Liver (tissue), 9 donors: ENCODE results near the gene PPP2R2B. TPM values are rescaled to one million over a fixed set of nuclear protein-coding genes. Genes with fewer than 3 reads are reported as not detected.

Experiments
- DNase-seq: peaks from one replicate; pipeline ENCODE4 v3.0.0-alpha.2; 2017; ENCODE audit warnings: low spot score
- H3K27ac ChIP-seq, 2 donors: one replicate each; pipeline ENCODE4 v1.7.0; 2013; ENCODE audit warnings: inconsistent platforms in 2 of 2, low read length in 2 of 2, control low read depth in 1 of 2, low read depth in 1 of 2, mild to moderate bottlenecking in 1 of 2
- H3K27me3 ChIP-seq, 4 donors: one replicate each; pipeline versions ENCODE4 v1.6.1 to v1.7.0; 2013; ENCODE audit warnings: low read length in 3 of 4, inconsistent platforms in 1 of 4, mild to moderate bottlenecking in 1 of 4, moderate library complexity in 1 of 4; ENCODE audit not compliant: control insufficient read depth in 4 of 4, insufficient read depth in 4 of 4
- H3K36me3 ChIP-seq, 4 donors: one replicate each; pipeline versions ENCODE4 v1.6.1 to v1.7.0; 2013; ENCODE audit warnings: low read length in 3 of 4, mild to moderate bottlenecking in 3 of 4, low read depth in 1 of 4, moderate library complexity in 1 of 4; ENCODE audit not compliant: control insufficient read depth in 4 of 4, insufficient read depth in 3 of 4
- H3K4me1 ChIP-seq, 4 donors: one replicate each; pipeline versions ENCODE4 v1.6.1 to v1.7.0; 2013; ENCODE audit warnings: low read length in 3 of 4, mild to moderate bottlenecking in 3 of 4, moderate library complexity in 1 of 4; ENCODE audit not compliant: control insufficient read depth in 4 of 4, insufficient read depth in 4 of 4
- H3K4me3 ChIP-seq, 3 donors: one replicate each; pipeline versions ENCODE4 v1.6.1 to v1.7.0; 2013; ENCODE audit warnings: low read length in 3 of 3, control low read depth in 1 of 3, low read depth in 1 of 3, mild to moderate bottlenecking in 1 of 3
- H3K9ac ChIP-seq, 2 donors: one replicate each; pipeline ENCODE4 v1.7.0; 2013; ENCODE audit warnings: low read length in 2 of 2, mild to moderate bottlenecking in 2 of 2, moderate library complexity in 2 of 2, control low read depth in 1 of 2, low read depth in 1 of 2
- H3K9me3 ChIP-seq, 4 donors: one replicate each; pipeline versions ENCODE4 v1.6.1 to v1.7.0; 2013; ENCODE audit warnings: low read length in 3 of 4; ENCODE audit not compliant: control insufficient read depth in 4 of 4
- ATF3 ChIP-seq: IDR thresholded peaks from 2 replicates; pipeline ENCODE4 v1.6.1; 2016; ENCODE audit warnings: antibody characterized with exemption
- CTCF ChIP-seq: fragments of 150-350 bp; IDR thresholded peaks from 2 replicates; pipeline ENCODE4 v1.5.1; 2017; ENCODE audit warnings: improper control_type of control experiment, low read depth, low read length; ENCODE audit not compliant: missing input control
- EGR1 ChIP-seq, 2 donors: IDR thresholded peaks; 2 replicates each; pipeline ENCODE4 v1.6.1; 2016 to 2018; ENCODE audit warnings: antibody characterized with exemption in 2 of 2, low read depth in 2 of 2
- FOXA1 ChIP-seq: IDR thresholded peaks from 2 replicates; pipeline ENCODE4 v1.6.1; 2016; ENCODE audit warnings: antibody characterized with exemption
- FOXA2 ChIP-seq: IDR thresholded peaks from 2 replicates; pipeline ENCODE4 v1.6.1; 2016; ENCODE audit warnings: antibody characterized with exemption
- GABPA ChIP-seq, 2 donors: IDR thresholded peaks in 1 of 2; conservative IDR thresholded peaks in 1 of 2; 2 replicates each; pipeline ENCODE4 v1.6.1; 2016; ENCODE audit warnings: antibody characterized with exemption in 2 of 2, mild to moderate bottlenecking in 1 of 2, moderate library complexity in 1 of 2
- HNF4A ChIP-seq, 2 donors: conservative IDR thresholded peaks; 2 replicates each; pipeline ENCODE4 v1.6.1; 2016; ENCODE audit warnings: antibody characterized with exemption in 2 of 2, mild to moderate bottlenecking in 2 of 2
- HNF4G ChIP-seq: IDR thresholded peaks from 2 replicates; pipeline ENCODE4 v1.6.1; 2016; ENCODE audit warnings: antibody characterized with exemption
- JUND ChIP-seq, 2 donors: IDR thresholded peaks; 2 replicates each; pipeline ENCODE4 v1.6.1; 2016; ENCODE audit warnings: antibody characterized with exemption in 2 of 2
- MAX ChIP-seq: IDR thresholded peaks from 2 replicates; pipeline ENCODE4 v1.6.1; 2016; ENCODE audit warnings: antibody characterized with exemption
- NR2F2 ChIP-seq: IDR thresholded peaks from 2 replicates; pipeline ENCODE4 v1.6.1; 2016; ENCODE audit warnings: antibody characterized with exemption
- RAD21 ChIP-seq, 2 donors: IDR thresholded peaks; 2 replicates each; pipeline ENCODE4 v1.6.1; 2016; ENCODE audit warnings: antibody characterized with exemption in 2 of 2, mild to moderate bottlenecking in 2 of 2
- RXRA ChIP-seq, 2 donors: IDR thresholded peaks; 2 replicates each; pipeline ENCODE4 v1.6.1; 2017 to 2018; ENCODE audit warnings: antibody characterized with exemption in 2 of 2, mild to moderate bottlenecking in 1 of 2
- SP1 ChIP-seq: IDR thresholded peaks from 2 replicates; pipeline ENCODE4 v1.6.1; 2018; ENCODE audit warnings: antibody characterized with exemption, mild to moderate bottlenecking
- TAF1 ChIP-seq: conservative IDR thresholded peaks from 2 replicates; pipeline ENCODE4 v1.6.1; 2016; ENCODE audit warnings: antibody characterized with exemption, mild to moderate bottlenecking
- YY1 ChIP-seq: IDR thresholded peaks from 2 replicates; pipeline ENCODE4 v1.6.1; 2016; ENCODE audit warnings: antibody characterized with exemption, mild to moderate bottlenecking
- ZBTB33 ChIP-seq: IDR thresholded peaks from 2 replicates; pipeline ENCODE4 v1.6.1; 2016; ENCODE audit warnings: antibody characterized with exemption
- WGBS: extraction: QIAGEN DNeasy Blood & Tissue Kit; methylation state at CpG from one replicate; pipeline ENCODE4 v1.1.7; 2013; 5-methylcytosine and 5-hydroxymethylcytosine counted together
- polyA plus RNA-seq, 2 donors: library from polyadenylated mRNA; stranded (reverse) in 1 of 2; unstranded in 1 of 2; fragments of 200-250 nt in 1 of 2; fragments of >200 nt in 1 of 2; fragmentation: Nextera tagmentation in 1 of 2; extraction: Ambion mirVana in 1 of 2; gene quantifications; one replicate each; pipeline versions ENCODE4 v1.2.1 to v1.2.3, GENCODE V29; 2013 to 2015
- total RNA-seq, 2 donors: library from RNA; depleted of rRNA; stranded (reverse); fragments of >200 nt; gene quantifications; one replicate each; pipeline ENCODE4 v1.2.3, GENCODE V29; 2014
- TF ChIP-seq, protein P1 (sequence below): IDR thresholded peaks from 2 replicates; pipeline ENCODE4 v1.6.1; 2016; ENCODE audit warnings: antibody characterized with exemption, mild to moderate bottlenecking
- donor health status: healthy.
- donor health status: healthy.
- donor health status: healthy.
- donor health status: healthy.
- donor health status: healthy.

The PPP2R2B gene
- total and polyA plus RNA-seq, 4 donors: 0.15 to 6.3 (median 0.40) TPM

GRCh38 chr5:146813346-146814157 is 65.0 kb downstream of the PPP2R2B start (continued):
- TF ChIP-seq CTCF (no peak), ATF3 (no peak), RAD21 (IDR thresholded peaks at IDR 0.05) (no peak), HNF4A (conservative IDR thresholded peaks at IDR 0.05) (no peak), RXRA (IDR thresholded peaks at IDR 0.05) (no peak)

DNA sequence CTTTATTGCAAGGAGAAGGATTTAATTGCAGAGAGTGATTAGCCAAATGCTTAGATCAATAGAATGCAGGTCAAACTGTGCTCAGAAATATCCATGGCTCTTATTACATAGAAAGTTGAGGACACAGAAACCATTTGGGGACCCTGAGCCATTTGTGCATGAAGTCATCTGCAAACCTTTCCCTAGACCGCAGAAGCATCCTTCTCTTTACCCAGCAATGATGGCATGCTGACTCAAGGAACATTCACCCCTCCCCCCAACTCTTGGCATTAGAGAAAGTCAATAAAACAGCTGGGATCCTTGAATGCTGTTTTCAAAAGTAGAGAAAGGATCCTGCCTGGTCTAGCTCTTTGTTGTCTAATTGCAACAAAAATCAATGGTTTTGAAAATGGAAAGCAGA is 73.5 kb downstream of the PPP2R2B start:
- no peak for DNase-seq
- Histone ChIP-seq H3K4me1 (no peaks in the 10 kb centered on the region), H3K27me3 (no peaks in the 10 kb centered on the region), H3K4me3 (no peak overlapping the region), H3K27ac (no peak overlapping the region), H3K36me3 (no peaks in the 10 kb centered on the region), H3K9me3 (no peaks in the 10 kb centered on the region), H3K9ac (no peak overlapping the region)
- 63% methylated on average over 1 of the region's 1 CpG for WGBS
- no peak for TF ChIP-seq FOXA1
- TF ChIP-seq RXRA (IDR thresholded peaks at IDR 0.05): no peak
- no peak for TF ChIP-seq YY1
- TF ChIP-seq EGR1 (IDR thresholded peaks at IDR 0.05; ENCODE audit: low read depth in 2 of 2): no peak
- no peak for TF ChIP-seq JUND (IDR thresholded peaks at IDR 0.05)
- TF ChIP-seq GABPA (IDR thresholded peaks at IDR 0.05 in 1 of 2, conservative IDR thresholded peaks at IDR 0.05 in 1 of 2): no peak
- no peak for TF ChIP-seq TAF1
- TF ChIP-seq HNF4G: no peak
- TF ChIP-seq ZBTB33: no peak
- TF ChIP-seq RAD21 (IDR thresholded peaks at IDR 0.05): no peak
- TF ChIP-seq NR2F2: no peak
- no peak for TF ChIP-seq CTCF
- no peak for TF ChIP-seq FOXA2
- TF ChIP-seq HNF4A (conservative IDR thresholded peaks at IDR 0.05): no peak
- no peak for TF ChIP-seq SP1
- TF ChIP-seq, protein P1, sequence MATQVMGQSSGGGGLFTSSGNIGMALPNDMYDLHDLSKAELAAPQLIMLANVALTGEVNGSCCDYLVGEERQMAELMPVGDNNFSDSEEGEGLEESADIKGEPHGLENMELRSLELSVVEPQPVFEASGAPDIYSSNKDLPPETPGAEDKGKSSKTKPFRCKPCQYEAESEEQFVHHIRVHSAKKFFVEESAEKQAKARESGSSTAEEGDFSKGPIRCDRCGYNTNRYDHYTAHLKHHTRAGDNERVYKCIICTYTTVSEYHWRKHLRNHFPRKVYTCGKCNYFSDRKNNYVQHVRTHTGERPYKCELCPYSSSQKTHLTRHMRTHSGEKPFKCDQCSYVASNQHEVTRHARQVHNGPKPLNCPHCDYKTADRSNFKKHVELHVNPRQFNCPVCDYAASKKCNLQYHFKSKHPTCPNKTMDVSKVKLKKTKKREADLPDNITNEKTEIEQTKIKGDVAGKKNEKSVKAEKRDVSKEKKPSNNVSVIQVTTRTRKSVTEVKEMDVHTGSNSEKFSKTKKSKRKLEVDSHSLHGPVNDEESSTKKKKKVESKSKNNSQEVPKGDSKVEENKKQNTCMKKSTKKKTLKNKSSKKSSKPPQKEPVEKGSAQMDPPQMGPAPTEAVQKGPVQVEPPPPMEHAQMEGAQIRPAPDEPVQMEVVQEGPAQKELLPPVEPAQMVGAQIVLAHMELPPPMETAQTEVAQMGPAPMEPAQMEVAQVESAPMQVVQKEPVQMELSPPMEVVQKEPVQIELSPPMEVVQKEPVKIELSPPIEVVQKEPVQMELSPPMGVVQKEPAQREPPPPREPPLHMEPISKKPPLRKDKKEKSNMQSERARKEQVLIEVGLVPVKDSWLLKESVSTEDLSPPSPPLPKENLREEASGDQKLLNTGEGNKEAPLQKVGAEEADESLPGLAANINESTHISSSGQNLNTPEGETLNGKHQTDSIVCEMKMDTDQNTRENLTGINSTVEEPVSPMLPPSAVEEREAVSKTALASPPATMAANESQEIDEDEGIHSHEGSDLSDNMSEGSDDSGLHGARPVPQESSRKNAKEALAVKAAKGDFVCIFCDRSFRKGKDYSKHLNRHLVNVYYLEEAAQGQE: no peak
- no peak for TF ChIP-seq MAX
